Measurements from ENCODE around the gene PPFIA1.

The PPFIA1 gene

GRCh38 chr11:70353900-70354568, 83.5 kb downstream of the PPFIA1 start:
- DNase-seq (ENCODE audit: low read depth), result no peak
- no peak overlapping the region for H3K4me3 ChIP-seq (replicated peaks; ENCODE audit: low read depth, low read length)
- TF ChIP-seq CTCF (IDR thresholded peaks at IDR 0.05; ENCODE audit: low read length, missing control alignments), result no peak

- H3K4me3 ChIP-seq (replicated peaks; ENCODE audit: low read depth, low read length), result no peak overlapping the region
- DNase-seq (ENCODE audit: low read depth), result no peak
- TF ChIP-seq CTCF (IDR thresholded peaks at IDR 0.05; ENCODE audit: low read length, missing control alignments), result no peak
These were observed 84.1 kb downstream of the PPFIA1 start for GRCh38 chr11:70354629-70355028.

- no peak overlapping the region for H3K4me3 ChIP-seq (replicated peaks; ENCODE audit: low read depth, low read length)
These were observed 88.3 kb downstream of the PPFIA1 start for GRCh38 chr11:70358753-70359152.

GRCh38 chr11:70359451-70360205, 89.1 kb downstream of the PPFIA1 start:
- TF ChIP-seq CTCF (IDR thresholded peaks at IDR 0.05; ENCODE audit: low read length, missing control alignments), result no peak
- H3K4me3 ChIP-seq (replicated peaks; ENCODE audit: low read depth, low read length), result no peak overlapping the region
- no peak for DNase-seq (ENCODE audit: low read depth)

More at GRCh38 chr11:70358753-70359152, 88.3 kb downstream of the PPFIA1 start:
- DNase-seq (ENCODE audit: low read depth), result no peak
- TF ChIP-seq CTCF (IDR thresholded peaks at IDR 0.05; ENCODE audit: low read length, missing control alignments), result no peak

- no peak for DNase-seq (ENCODE audit: low read depth)
- H3K4me3 ChIP-seq (replicated peaks; ENCODE audit: low read depth, low read length), result no peak overlapping the region
- no peak for TF ChIP-seq CTCF (IDR thresholded peaks at IDR 0.05; ENCODE audit: low read length, missing control alignments)
These were observed 89.7 kb downstream of the PPFIA1 start for GRCh38 chr11:70360211-70360610.

- TF ChIP-seq CTCF (IDR thresholded peaks at IDR 0.05; ENCODE audit: low read length, missing control alignments), result no peak
- DNase-seq (ENCODE audit: low read depth), result peak; percentile 17
- no peak overlapping the region for H3K4me3 ChIP-seq (replicated peaks; ENCODE audit: low read depth, low read length)
These were observed 93.7 kb downstream of the PPFIA1 start for GRCh38 chr11:70364178-70364577.

Measured in fibroblast of pulmonary artery (primary cell).